SK-N-SH (cell line): ENCODE data around the gene AKAP6. TPM values are rescaled to one million over a fixed set of nuclear protein-coding genes. Genes with fewer than 3 reads are reported as not detected.

Experiments
- CTCF ChIA-PET: fragments of 300-600, 350-600 bp; formaldehyde crosslinking; extraction: SDS; loops from one replicate; lab custom pipeline; 2021; lab: Yijun Ruan, JAX
- POLR2A ChIA-PET: fragments of 350-600 bp; sonication (Branson Sonifier 250); formaldehyde crosslinking; extraction: SDS; loops from one replicate; lab custom pipeline; 2020; ENCODE audit warnings: antibody characterized with exemption, inconsistent platforms; lab: Yijun Ruan, JAX
- DNase-seq: peaks from one replicate; pipeline ENCODE4 v3.0.0; 2012
- H2AFZ ChIP-seq: fragments of 200-600 bp; sonication (generic); 2 replicates; pipeline ENCODE4 v1.8.1; 2016; ENCODE audit warnings: antibody characterized with exemption, mild to moderate bottlenecking, low read depth
- H3F3A ChIP-seq: fragments of 200-600 bp; sonication (generic); replicated peaks from 2 replicates; pipeline ENCODE3; 2016; ENCODE audit warnings: antibody characterized with exemption, mild to moderate bottlenecking; ENCODE audit not compliant: insufficient read depth
- H3K27ac ChIP-seq, 2 experiments: fragments of 200-500 bp in 1 of 2; fragments of 200-600 bp in 1 of 2; sonication (Bioruptor generic) in 1 of 2; sonication (generic), shearing (Covaris generic) in 1 of 2; 2 replicates each; pipeline versions ENCODE4 v1.5.1 to v1.6.1; 2014 to 2016; ENCODE audit warnings: low read depth in 2 of 2, inconsistent platforms in 1 of 2, low read length in 1 of 2, mild to moderate bottlenecking in 1 of 2, mixed read lengths in 1 of 2
- H3K27me3 ChIP-seq: fragments of 200-600 bp; sonication (generic), shearing (Covaris generic); 2 replicates; pipeline ENCODE4 v1.6.1; 2016; ENCODE audit warnings: mixed run types; ENCODE audit not compliant: insufficient read depth
- H3K36me3 ChIP-seq, 2 experiments: fragments of 200-500 bp in 1 of 2; fragments of 200-600 bp in 1 of 2; sonication (Bioruptor generic) in 1 of 2; sonication (generic) in 1 of 2; replicated peaks in 1 of 2; 2 replicates each; pipeline versions ENCODE3 to v1.5.1; 2014 to 2016; ENCODE audit warnings: low read length in 1 of 2, mild to moderate bottlenecking in 1 of 2; ENCODE audit not compliant: insufficient read depth in 2 of 2, control insufficient read depth in 1 of 2
- H3K4me1 ChIP-seq, 2 experiments: fragments of 200-500 bp in 1 of 2; fragments of 200-600 bp in 1 of 2; sonication (Bioruptor generic) in 1 of 2; sonication (generic), shearing (Covaris generic) in 1 of 2; 2 replicates each; pipeline versions ENCODE4 v1.5.1 to v1.6.1; 2014 to 2016; ENCODE audit warnings: low read depth in 1 of 2, low read length in 1 of 2, mixed run types in 1 of 2; ENCODE audit not compliant: insufficient read depth in 2 of 2, control insufficient read depth in 1 of 2
- H3K4me2 ChIP-seq: fragments of 200-600 bp; sonication (generic), shearing (Covaris generic); 2 replicates; pipeline ENCODE4 v1.6.1; 2017; ENCODE audit warnings: mixed run types
- H3K4me3 ChIP-seq, 2 experiments: fragments of 200-500 bp in 1 of 2; fragments of 200-600 bp in 1 of 2; sonication (Bioruptor generic) in 1 of 2; sonication (generic), shearing (Covaris generic) in 1 of 2; 2 replicates each; pipeline versions ENCODE4 v1.5.1 to v1.8.1; 2014 to 2016; ENCODE audit warnings: low read depth in 2 of 2, inconsistent platforms in 1 of 2, low read length in 1 of 2, mild to moderate bottlenecking in 1 of 2, mixed read lengths in 1 of 2, moderate library complexity in 1 of 2
- H3K79me2 ChIP-seq: fragments of 200-600 bp; sonication (generic); 2 replicates; pipeline ENCODE4 v1.8.1; 2017; ENCODE audit warnings: mild to moderate bottlenecking; ENCODE audit not compliant: insufficient read depth
- H3K9ac ChIP-seq: fragments of 200-600 bp; sonication (generic); 2 replicates; pipeline ENCODE4 v1.6.1; 2017; ENCODE audit warnings: mixed run types
- H3K9me2 ChIP-seq: fragments of 200-600 bp; sonication (generic); 2 replicates; pipeline ENCODE4 v1.6.1; 2017; ENCODE audit warnings: mixed run types
- H3K9me3 ChIP-seq: fragments of 200-600 bp; sonication (generic); 2 replicates; pipeline ENCODE4 v1.6.1; 2017; ENCODE audit warnings: mixed run types, mild to moderate bottlenecking, moderate library complexity
- H4K20me1 ChIP-seq: fragments of 200-600 bp; sonication (generic); 2 replicates; pipeline ENCODE4 v1.6.1; 2017; ENCODE audit warnings: mild to moderate bottlenecking, mixed run types; ENCODE audit not compliant: insufficient read depth
- ELF1 ChIP-seq: IDR thresholded peaks from 2 replicates; pipeline ENCODE4 v1.4.0; 2012
- EP300 ChIP-seq, 2 experiments: IDR thresholded peaks; 2 replicates each; pipeline versions ENCODE4 v1.4.0 to v1.6.1; 2012; ENCODE audit warnings: borderline replicate concordance in 1 of 2, low read depth in 1 of 2, low read length in 1 of 2
- FOSL2 ChIP-seq: IDR thresholded peaks from 2 replicates; pipeline ENCODE4 v1.4.0; 2012; ENCODE audit warnings: low read depth, mild to moderate bottlenecking, moderate library complexity, borderline replicate concordance
- GABPA ChIP-seq: IDR thresholded peaks from 2 replicates; pipeline ENCODE4 v1.4.0; 2012; ENCODE audit warnings: low read depth, mild to moderate bottlenecking
- GATA2 ChIP-seq: sonication (generic); formaldehyde crosslinking; IDR thresholded peaks from 2 replicates; pipeline ENCODE4 v1.5.0; 2020; ENCODE audit warnings: mild to moderate bottlenecking, missing genetic modification reagents
- JUND ChIP-seq: IDR thresholded peaks from 2 replicates; pipeline ENCODE4 v1.4.0; 2012
- MEF2A ChIP-seq: IDR thresholded peaks from 2 replicates; pipeline ENCODE4 v1.4.0; 2012; ENCODE audit warnings: low read depth, borderline replicate concordance
- MXI1 ChIP-seq: IDR thresholded peaks from 2 replicates; pipeline ENCODE4 v1.6.1; 2012; ENCODE audit warnings: mild to moderate bottlenecking, low read depth, low read length, improper control_type of control experiment
- NFIC ChIP-seq: IDR thresholded peaks from 2 replicates; pipeline ENCODE4 v1.4.0; 2012; ENCODE audit warnings: borderline replicate concordance
- NRF1 ChIP-seq: IDR thresholded peaks from 2 replicates; pipeline ENCODE4 v1.6.1; 2012; ENCODE audit warnings: low read depth, mild to moderate bottlenecking, low read length
- RXRA ChIP-seq: IDR thresholded peaks from 2 replicates; pipeline ENCODE4 v1.4.0; 2012; ENCODE audit warnings: low read depth, mild to moderate bottlenecking, borderline replicate concordance
- SIN3A ChIP-seq: IDR thresholded peaks from 2 replicates; pipeline ENCODE4 v1.6.1; 2012; ENCODE audit warnings: low read depth, mild to moderate bottlenecking, low read length, moderate library complexity, borderline replicate concordance
- TAF1 ChIP-seq: IDR thresholded peaks from 2 replicates; pipeline ENCODE4 v1.6.1; 2012; ENCODE audit warnings: low read depth, mild to moderate bottlenecking, low read length, moderate library complexity, borderline replicate concordance
- TCF12 ChIP-seq: IDR thresholded peaks from 2 replicates; pipeline ENCODE4 v1.4.0; 2012
- WGBS: methylation state at CpG from one replicate; pipeline ENCODE4 v1.1.6; 2017; ENCODE audit warnings: low lambda C conversion rate; 5-methylcytosine and 5-hydroxymethylcytosine counted together
- polyA plus RNA-seq, 3 experiments: library from polyadenylated mRNA; depleted of rRNA; stranded (reverse); fragments of >200 nt; gene quantifications; 2 replicates each; pipeline ENCODE4 v1.2.3, GENCODE V29; 2012
- TF ChIP-seq, protein P1 (sequence below): fragments of 200-600 bp; sonication (generic); IDR thresholded peaks from 2 replicates; pipeline ENCODE4 v1.6.1; 2017; ENCODE audit warnings: antibody characterized with exemption, mild to moderate bottlenecking, moderate library complexity
- TF ChIP-seq, protein P2 (sequence below): IDR thresholded peaks from 2 replicates; pipeline ENCODE4 v1.6.1; 2012; ENCODE audit warnings: mild to moderate bottlenecking, low read depth, low read length, moderate library complexity
- TF ChIP-seq, protein P3 (sequence below): fragments of 150-350 bp; IDR thresholded peaks from 2 replicates; pipeline ENCODE4 v1.6.1; 2016; ENCODE audit warnings: mild to moderate bottlenecking, low read depth, low read length
- TF ChIP-seq, protein P4 (sequence below): IDR thresholded peaks from 2 replicates; pipeline ENCODE4 v1.4.0; 2012; ENCODE audit warnings: low read depth, borderline replicate concordance
- TF ChIP-seq, protein P5 (sequence below): IDR thresholded peaks from 2 replicates; pipeline ENCODE4; 2012

AKAP6 gene
- polyA plus RNA-seq, 1 of the 3 experiments (the other 2 are of a cell fraction): 1.7 TPM

DNA sequence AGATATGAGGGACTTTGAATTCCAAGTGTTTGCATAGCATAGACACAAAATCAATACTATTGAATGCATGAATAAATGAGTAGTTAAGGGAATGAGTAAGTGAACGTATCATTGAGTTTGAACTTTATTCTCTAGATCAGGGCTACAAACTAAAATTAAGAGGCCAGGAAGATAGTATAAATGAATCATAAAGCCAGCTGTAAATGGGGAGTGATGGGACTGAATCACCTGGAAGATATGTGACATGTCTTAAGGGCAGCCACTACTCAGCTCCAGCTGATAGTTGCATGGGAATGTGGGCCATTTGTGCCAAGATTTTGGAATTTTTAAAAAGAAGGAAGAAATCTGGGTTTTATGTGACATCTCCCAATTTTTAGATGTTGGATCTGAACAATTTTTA is 229.9 kb downstream of the AKAP6 start:
- CTCF ChIA-PET: interaction anchor here (0.6 to 2.4 kb wide), 13 partner anchors 11 to 1233 kb away, joined by 3 to 20 read pairs (median 4); no protein-coding TSS in a partner anchor
- POLR2A ChIA-PET: no interaction called here

More for the DNA sequence above, 229.9 kb downstream of the AKAP6 start:
- no peak for DNase-seq
- no peaks in the 10 kb centered on the region for H3K9me2 ChIP-seq
- 53% methylated on average over 1 of the region's 1 CpG for WGBS
- TF ChIP-seq, protein P1, sequence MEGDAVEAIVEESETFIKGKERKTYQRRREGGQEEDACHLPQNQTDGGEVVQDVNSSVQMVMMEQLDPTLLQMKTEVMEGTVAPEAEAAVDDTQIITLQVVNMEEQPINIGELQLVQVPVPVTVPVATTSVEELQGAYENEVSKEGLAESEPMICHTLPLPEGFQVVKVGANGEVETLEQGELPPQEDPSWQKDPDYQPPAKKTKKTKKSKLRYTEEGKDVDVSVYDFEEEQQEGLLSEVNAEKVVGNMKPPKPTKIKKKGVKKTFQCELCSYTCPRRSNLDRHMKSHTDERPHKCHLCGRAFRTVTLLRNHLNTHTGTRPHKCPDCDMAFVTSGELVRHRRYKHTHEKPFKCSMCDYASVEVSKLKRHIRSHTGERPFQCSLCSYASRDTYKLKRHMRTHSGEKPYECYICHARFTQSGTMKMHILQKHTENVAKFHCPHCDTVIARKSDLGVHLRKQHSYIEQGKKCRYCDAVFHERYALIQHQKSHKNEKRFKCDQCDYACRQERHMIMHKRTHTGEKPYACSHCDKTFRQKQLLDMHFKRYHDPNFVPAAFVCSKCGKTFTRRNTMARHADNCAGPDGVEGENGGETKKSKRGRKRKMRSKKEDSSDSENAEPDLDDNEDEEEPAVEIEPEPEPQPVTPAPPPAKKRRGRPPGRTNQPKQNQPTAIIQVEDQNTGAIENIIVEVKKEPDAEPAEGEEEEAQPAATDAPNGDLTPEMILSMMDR: no peak
- TF ChIP-seq MEF2A (no peak), TAF1 (no peak), JUND (peak; percentile 65), MXI1 (no peak), RXRA (0 out of 2 replicates have a peak, but pooled peaks have one; percentile 1), NRF1 (no peak), TCF12 (peak; percentile 73), GABPA (no peak), GATA2 (CRISPR knock-in tag) (no peak), FOSL2 (peak; percentile 59; the same call in 1 of the 2 replicates), SIN3A (no peak), ELF1 (no peak), EP300 (IDR thresholded peaks at IDR 0.05; ENCODE audit: borderline replicate concordance in 1 of 2, low read depth in 1 of 2, low read length in 1 of 2) (0 out of 4 replicates have a peak, but pooled peaks of 1 of the 2 experiments have one; percentile 11), NFIC (peak; percentile 46; the same call in 1 of the 2 replicates)
- TF ChIP-seq, protein P2, sequence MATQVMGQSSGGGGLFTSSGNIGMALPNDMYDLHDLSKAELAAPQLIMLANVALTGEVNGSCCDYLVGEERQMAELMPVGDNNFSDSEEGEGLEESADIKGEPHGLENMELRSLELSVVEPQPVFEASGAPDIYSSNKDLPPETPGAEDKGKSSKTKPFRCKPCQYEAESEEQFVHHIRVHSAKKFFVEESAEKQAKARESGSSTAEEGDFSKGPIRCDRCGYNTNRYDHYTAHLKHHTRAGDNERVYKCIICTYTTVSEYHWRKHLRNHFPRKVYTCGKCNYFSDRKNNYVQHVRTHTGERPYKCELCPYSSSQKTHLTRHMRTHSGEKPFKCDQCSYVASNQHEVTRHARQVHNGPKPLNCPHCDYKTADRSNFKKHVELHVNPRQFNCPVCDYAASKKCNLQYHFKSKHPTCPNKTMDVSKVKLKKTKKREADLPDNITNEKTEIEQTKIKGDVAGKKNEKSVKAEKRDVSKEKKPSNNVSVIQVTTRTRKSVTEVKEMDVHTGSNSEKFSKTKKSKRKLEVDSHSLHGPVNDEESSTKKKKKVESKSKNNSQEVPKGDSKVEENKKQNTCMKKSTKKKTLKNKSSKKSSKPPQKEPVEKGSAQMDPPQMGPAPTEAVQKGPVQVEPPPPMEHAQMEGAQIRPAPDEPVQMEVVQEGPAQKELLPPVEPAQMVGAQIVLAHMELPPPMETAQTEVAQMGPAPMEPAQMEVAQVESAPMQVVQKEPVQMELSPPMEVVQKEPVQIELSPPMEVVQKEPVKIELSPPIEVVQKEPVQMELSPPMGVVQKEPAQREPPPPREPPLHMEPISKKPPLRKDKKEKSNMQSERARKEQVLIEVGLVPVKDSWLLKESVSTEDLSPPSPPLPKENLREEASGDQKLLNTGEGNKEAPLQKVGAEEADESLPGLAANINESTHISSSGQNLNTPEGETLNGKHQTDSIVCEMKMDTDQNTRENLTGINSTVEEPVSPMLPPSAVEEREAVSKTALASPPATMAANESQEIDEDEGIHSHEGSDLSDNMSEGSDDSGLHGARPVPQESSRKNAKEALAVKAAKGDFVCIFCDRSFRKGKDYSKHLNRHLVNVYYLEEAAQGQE: no peak
- TF ChIP-seq, protein P3, sequence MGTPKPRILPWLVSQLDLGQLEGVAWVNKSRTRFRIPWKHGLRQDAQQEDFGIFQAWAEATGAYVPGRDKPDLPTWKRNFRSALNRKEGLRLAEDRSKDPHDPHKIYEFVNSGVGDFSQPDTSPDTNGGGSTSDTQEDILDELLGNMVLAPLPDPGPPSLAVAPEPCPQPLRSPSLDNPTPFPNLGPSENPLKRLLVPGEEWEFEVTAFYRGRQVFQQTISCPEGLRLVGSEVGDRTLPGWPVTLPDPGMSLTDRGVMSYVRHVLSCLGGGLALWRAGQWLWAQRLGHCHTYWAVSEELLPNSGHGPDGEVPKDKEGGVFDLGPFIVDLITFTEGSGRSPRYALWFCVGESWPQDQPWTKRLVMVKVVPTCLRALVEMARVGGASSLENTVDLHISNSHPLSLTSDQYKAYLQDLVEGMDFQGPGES: no peak
- TF ChIP-seq, protein P4, sequence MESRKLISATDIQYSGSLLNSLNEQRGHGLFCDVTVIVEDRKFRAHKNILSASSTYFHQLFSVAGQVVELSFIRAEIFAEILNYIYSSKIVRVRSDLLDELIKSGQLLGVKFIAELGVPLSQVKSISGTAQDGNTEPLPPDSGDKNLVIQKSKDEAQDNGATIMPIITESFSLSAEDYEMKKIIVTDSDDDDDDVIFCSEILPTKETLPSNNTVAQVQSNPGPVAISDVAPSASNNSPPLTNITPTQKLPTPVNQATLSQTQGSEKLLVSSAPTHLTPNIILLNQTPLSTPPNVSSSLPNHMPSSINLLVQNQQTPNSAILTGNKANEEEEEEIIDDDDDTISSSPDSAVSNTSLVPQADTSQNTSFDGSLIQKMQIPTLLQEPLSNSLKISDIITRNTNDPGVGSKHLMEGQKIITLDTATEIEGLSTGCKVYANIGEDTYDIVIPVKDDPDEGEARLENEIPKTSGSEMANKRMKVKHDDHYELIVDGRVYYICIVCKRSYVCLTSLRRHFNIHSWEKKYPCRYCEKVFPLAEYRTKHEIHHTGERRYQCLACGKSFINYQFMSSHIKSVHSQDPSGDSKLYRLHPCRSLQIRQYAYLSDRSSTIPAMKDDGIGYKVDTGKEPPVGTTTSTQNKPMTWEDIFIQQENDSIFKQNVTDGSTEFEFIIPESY: no peak
- TF ChIP-seq, protein P5, sequence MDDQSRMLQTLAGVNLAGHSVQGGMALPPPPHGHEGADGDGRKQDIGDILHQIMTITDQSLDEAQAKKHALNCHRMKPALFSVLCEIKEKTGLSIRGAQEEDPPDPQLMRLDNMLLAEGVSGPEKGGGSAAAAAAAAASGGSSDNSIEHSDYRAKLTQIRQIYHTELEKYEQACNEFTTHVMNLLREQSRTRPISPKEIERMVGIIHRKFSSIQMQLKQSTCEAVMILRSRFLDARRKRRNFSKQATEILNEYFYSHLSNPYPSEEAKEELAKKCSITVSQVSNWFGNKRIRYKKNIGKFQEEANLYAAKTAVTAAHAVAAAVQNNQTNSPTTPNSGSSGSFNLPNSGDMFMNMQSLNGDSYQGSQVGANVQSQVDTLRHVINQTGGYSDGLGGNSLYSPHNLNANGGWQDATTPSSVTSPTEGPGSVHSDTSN: peak; percentile 64
- H3K4me1 ChIP-seq: peaks cover 0 to 22% of the 10 kb centered on the region in 2 experiments; a peak in 3 of 4 replicates
- 0 out of 2 replicates have a peak, but pooled peaks cover 4% of the 10 kb centered on the region for H3K79me2 ChIP-seq
- no peak overlapping the region for H3K4me3 ChIP-seq
- no peaks in the 10 kb centered on the region for H3K9me3 ChIP-seq
- no peaks in the 10 kb centered on the region for H4K20me1 ChIP-seq
- no peak overlapping the region for H3K9ac ChIP-seq
- peaks cover 17% of the 10 kb centered on the region for H3F3A ChIP-seq
- no peak overlapping the region for H2AFZ ChIP-seq
- no peaks in the 10 kb centered on the region for H3K27me3 ChIP-seq
- H3K4me2 ChIP-seq: no peak overlapping the region
- H3K36me3 ChIP-seq: no peaks in the 10 kb centered on the region
- H3K27ac ChIP-seq: peak overlapping the region; percentile 58 to 80
